Prostate gland (tissue), 2 donors: ENCODE measurements around the gene FRZB. TPM values are rescaled to one million over a fixed set of nuclear protein-coding genes. Genes with fewer than 3 reads are reported as not detected.

Source experiments
- DNase-seq: peaks from one replicate; pipeline ENCODE4 v3.0.0-alpha.2; 2019; ENCODE audit warnings: low spot score
- H3K27ac ChIP-seq, 2 donors: fragments of 200-600 bp; sonication (generic); 2 replicates each; pipeline ENCODE4 v1.5.1; 2017 to 2019
- H3K27me3 ChIP-seq: fragments of 200-600 bp; sonication (generic); replicated peaks from 2 replicates; pipeline ENCODE4 v1.5.1; 2019; ENCODE audit not compliant: insufficient read depth
- H3K36me3 ChIP-seq, 2 donors: fragments of 200-600 bp; sonication (generic); 1 replicate in 1 of 2; 2 replicates in 1 of 2; pipeline versions ENCODE4 v1.5.1 to v1.8.1; 2017 to 2019
- H3K4me1 ChIP-seq: fragments of 200-600 bp; sonication (generic); replicated peaks from 2 replicates; pipeline ENCODE4 v1.5.1; 2019
- H3K4me3 ChIP-seq, 2 donors: fragments of 200-600 bp; sonication (generic); 2 replicates each; pipeline ENCODE4 v1.5.1; 2017 to 2019
- H3K9me3 ChIP-seq: fragments of 200-600 bp; sonication (generic); 2 replicates; pipeline ENCODE4 v1.5.1; 2017
- CTCF ChIP-seq, 4 experiments: fragments of 200-600 bp in 2 of 4; fragments of 450-650 bp in 2 of 4; sonication (generic) in 2 of 4; IDR thresholded peaks; 1 replicate in 3 of 4; 2 replicates in 1 of 4; pipeline ENCODE4 v1.5.1; 2016 to 2019; ENCODE audit warnings: antibody characterized with exemption in 4 of 4, mild to moderate bottlenecking in 2 of 4, moderate library complexity in 2 of 4
- POLR2A ChIP-seq: fragments of 450-650 bp; IDR thresholded peaks from one replicate; pipeline ENCODE4 v1.6.1; 2016; ENCODE audit warnings: antibody characterized with exemption, mild to moderate bottlenecking
- POLR2AphosphoS5 ChIP-seq: sonication (generic); formaldehyde crosslinking; IDR thresholded peaks from one replicate; pipeline ENCODE4 v1.6.1; 2017; ENCODE audit warnings: antibody characterized with exemption
- WGBS: methylation state at CpG from one replicate; pipeline ENCODE4 v1.1.5; 2018; 5-methylcytosine and 5-hydroxymethylcytosine counted together
- intact Hi-C: fragments of 100-400 bp; cut with DNase I; formaldehyde crosslinking; loops from one replicate; pipeline ENCODE4 v1.14.2; 2022
- total RNA-seq, 2 donors: library from RNA; depleted of rRNA; stranded (reverse); fragments of >200 nt; gene quantifications; one replicate each; pipeline ENCODE4 v1.1.0, GENCODE V29; 2016

FRZB gene
- total RNA-seq, 2 donors from 2014 or later: 0.91 to 7.6 TPM

GRCh38 chr2:182891611-182892010 lies 25.2 kb upstream of the FRZB start:
- TF ChIP-seq POLR2AphosphoS5 (no peak), POLR2A (no peak), CTCF (IDR thresholded peaks at IDR 0.05) (no peak)
- no peaks in the 10 kb centered on the region for H3K4me1 ChIP-seq
- DNase-seq: no peak
- no peak overlapping the region for H3K27ac ChIP-seq
- H3K27me3 ChIP-seq: no peaks in the 10 kb centered on the region
- no peaks in the 10 kb centered on the region for H3K36me3 ChIP-seq
- H3K9me3 ChIP-seq: no peaks in the 10 kb centered on the region
- no peak overlapping the region for H3K4me3 ChIP-seq
- intact Hi-C loops: no loop called here
- WGBS: 68% methylated on average over 4 of the region's 4 CpGs

- 63% methylated on average over 3 of the region's 3 CpGs for WGBS
- intact Hi-C loops: no loop called here
- Histone ChIP-seq H3K4me1 (no peaks in the 10 kb centered on the region), H3K27me3 (no peaks in the 10 kb centered on the region), H3K4me3 (no peak overlapping the region), H3K27ac (no peak overlapping the region), H3K9me3 (no peaks in the 10 kb centered on the region), H3K36me3 (no peaks in the 10 kb centered on the region)
- no peak for TF ChIP-seq POLR2A
- TF ChIP-seq POLR2AphosphoS5: no peak
- TF ChIP-seq CTCF (IDR thresholded peaks at IDR 0.05): no peak
- DNase-seq: no peak
These were observed 24.4 kb upstream of the FRZB start for GRCh38 chr2:182890773-182891378.

GRCh38 chr2:182890305-182890704 lies 23.9 kb upstream of the FRZB start:
- WGBS: 56% methylated on average over 7 of the region's 7 CpGs
- H3K4me3 ChIP-seq: no peak overlapping the region
- intact Hi-C loops: no loop called here

GRCh38 chr2:182887753-182888415 lies 21.4 kb upstream of the FRZB start:
- intact Hi-C loops: no loop called here
- no peak for DNase-seq
- TF ChIP-seq POLR2A (no peak), POLR2AphosphoS5 (no peak), CTCF (IDR thresholded peaks at IDR 0.05) (no peak)
- no peaks in the 10 kb centered on the region for H3K9me3 ChIP-seq
- no peak overlapping the region for H3K27ac ChIP-seq
- WGBS: 89% methylated on average over 4 of the region's 4 CpGs
- no peaks in the 10 kb centered on the region for H3K27me3 ChIP-seq
- no peak overlapping the region for H3K4me3 ChIP-seq
- no peaks in the 10 kb centered on the region for H3K4me1 ChIP-seq
- no peaks in the 10 kb centered on the region for H3K36me3 ChIP-seq

More at GRCh38 chr2:182890305-182890704, 23.9 kb upstream of the FRZB start:
- no peaks in the 10 kb centered on the region for H3K27me3 ChIP-seq
- no peaks in the 10 kb centered on the region for H3K4me1 ChIP-seq
- H3K36me3 ChIP-seq: no peaks in the 10 kb centered on the region
- H3K9me3 ChIP-seq: no peaks in the 10 kb centered on the region
- H3K27ac ChIP-seq: no peak overlapping the region
- TF ChIP-seq POLR2AphosphoS5: no peak
- no peak for TF ChIP-seq POLR2A
- TF ChIP-seq CTCF (IDR thresholded peaks at IDR 0.05): no peak
- no peak for DNase-seq

GRCh38 chr2:182887093-182887492 lies 20.7 kb upstream of the FRZB start:
- H3K9me3 ChIP-seq: no peaks in the 10 kb centered on the region
- intact Hi-C loops: no loop called here
- DNase-seq: no peak
- H3K27ac ChIP-seq: no peak overlapping the region
- no peaks in the 10 kb centered on the region for H3K4me1 ChIP-seq
- 52% methylated on average over 6 of the region's 6 CpGs for WGBS
- no peak for TF ChIP-seq POLR2A
- TF ChIP-seq POLR2AphosphoS5: no peak
- no peak for TF ChIP-seq CTCF (IDR thresholded peaks at IDR 0.05)
- H3K4me3 ChIP-seq: no peak overlapping the region
- no peaks in the 10 kb centered on the region for H3K36me3 ChIP-seq
- no peaks in the 10 kb centered on the region for H3K27me3 ChIP-seq
